ENCODE data around the gene DUS1L.
"Not testable (repeated sequence)": the region's sequence is repeated elsewhere in the genome, so short reads cannot be mapped to it uniquely, and the experiment has no call there.

DUS1L gene

GRCh38 chr17:82039695-82040299 is 25.8 kb downstream of the DUS1L start:
- no peak for DNase-seq (ENCODE audit: low read depth, low spot score)

GRCh38 chr17:82038796-82039409 is 26.7 kb downstream of the DUS1L start:
- DNase-seq (ENCODE audit: low read depth, low spot score), result not testable (repeated sequence)

GRCh38 chr17:82037889-82038195 is 27.8 kb downstream of the DUS1L start:
- DNase-seq (ENCODE audit: low read depth, low spot score), result no peak

- peak; percentile 99 for DNase-seq (ENCODE audit: low read depth, low spot score)
Observed at GRCh38 chr17:82037092-82037888, 28.3 kb downstream of the DUS1L start, which contains the start of gene DCXR. Gene DCXR, minus strand, starts transcription at chr17:82037697. Its CDS starts 15 bp downstream, at chr17:82037682.

GRCh38 chr17:82036634-82037091 is 28.9 kb downstream of the DUS1L start:
- DNase-seq (ENCODE audit: low read depth, low spot score), result no peak

- no peak for DNase-seq (ENCODE audit: low read depth, low spot score)
Observed at GRCh38 chr17:82035956-82036633, 29.5 kb downstream of the DUS1L start.

- DNase-seq (ENCODE audit: low read depth, low spot score), result no peak
Observed at GRCh38 chr17:82035488-82035887, 30.1 kb downstream of the DUS1L start.

GRCh38 chr17:82034371-82035011 is 31.1 kb downstream of the DUS1L start:
- DNase-seq (ENCODE audit: low read depth, low spot score), result peak; percentile 75

GRCh38 chr17:82033359-82034085 is 32.1 kb downstream of the DUS1L start:
- no peak for DNase-seq (ENCODE audit: low read depth, low spot score)

GRCh38 chr17:82031885-82032627 is 33.5 kb downstream of the DUS1L start:
- no peak for DNase-seq (ENCODE audit: low read depth, low spot score)

GRCh38 chr17:82031303-82031884 is 34.2 kb downstream of the DUS1L start, which contains the start of gene RAC3:
Gene RAC3, plus strand, starts transcription at chr17:82031678. Its CDS starts 84 bp downstream, at chr17:82031762.
- DNase-seq (ENCODE audit: low read depth, low spot score), result no peak

GRCh38 chr17:82030470-82031302 is 34.9 kb downstream of the DUS1L start:
- peak; percentile 92 for DNase-seq (ENCODE audit: low read depth, low spot score)

- no peak for DNase-seq (ENCODE audit: low read depth, low spot score)
Observed at GRCh38 chr17:82029990-82030469, 35.6 kb downstream of the DUS1L start.

GRCh38 chr17:82029391-82029790 is 36.2 kb downstream of the DUS1L start:
- DNase-seq (ENCODE audit: low read depth, low spot score), result no peak

- no peak for DNase-seq (ENCODE audit: low read depth, low spot score)
Observed at GRCh38 chr17:82028966-82029365, 36.6 kb downstream of the DUS1L start.

GRCh38 chr17:82028246-82028645 is 37.4 kb downstream of the DUS1L start:
- DNase-seq (ENCODE audit: low read depth, low spot score), result no peak

- no peak for DNase-seq (ENCODE audit: low read depth, low spot score)
Observed at GRCh38 chr17:82025401-82026107, 40.0 kb downstream of the DUS1L start.

- no peak for DNase-seq (ENCODE audit: low read depth, low spot score)
Observed at GRCh38 chr17:82024859-82025258, 40.7 kb downstream of the DUS1L start.

Measured in ELF-1 (cell line).